GM18858 (cell line): Measurements from ENCODE around the gene ITPK1.

Experiments used
- ATAC-seq: cut with Tn5 transposase; IDR thresholded peaks from one replicate; pipeline ENCODE4 v1.9.1; 2021; ENCODE audit not compliant: unreplicated experiment

The ITPK1 gene

GRCh38 chr14:92928258-92928629, 187.5 kb downstream of the ITPK1 start:
- ATAC-seq, result no peak

GRCh38 chr14:92927349-92928257, 188.1 kb downstream of the ITPK1 start:
- no peak for ATAC-seq

DNA sequence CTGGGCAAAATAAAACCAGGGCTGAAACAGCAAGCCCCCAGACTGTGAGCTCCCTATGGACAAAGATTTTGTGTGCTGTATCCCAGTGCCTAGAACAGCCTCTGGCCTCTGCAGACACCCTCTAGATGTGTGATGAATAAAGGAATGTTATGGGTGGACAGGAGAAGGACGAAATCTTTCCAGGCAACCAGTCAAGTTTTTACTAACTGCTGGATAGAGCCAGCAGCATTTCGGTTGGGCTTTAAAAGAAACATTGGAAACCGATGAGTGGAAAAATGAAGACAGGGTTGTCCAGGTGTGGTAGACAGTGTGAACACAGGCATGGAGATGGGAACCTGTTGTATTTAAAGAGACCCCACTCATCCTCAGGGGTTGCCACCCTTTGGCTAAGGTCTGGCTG, 188.8 kb downstream of the ITPK1 start:
- no peak for ATAC-seq

DNA sequence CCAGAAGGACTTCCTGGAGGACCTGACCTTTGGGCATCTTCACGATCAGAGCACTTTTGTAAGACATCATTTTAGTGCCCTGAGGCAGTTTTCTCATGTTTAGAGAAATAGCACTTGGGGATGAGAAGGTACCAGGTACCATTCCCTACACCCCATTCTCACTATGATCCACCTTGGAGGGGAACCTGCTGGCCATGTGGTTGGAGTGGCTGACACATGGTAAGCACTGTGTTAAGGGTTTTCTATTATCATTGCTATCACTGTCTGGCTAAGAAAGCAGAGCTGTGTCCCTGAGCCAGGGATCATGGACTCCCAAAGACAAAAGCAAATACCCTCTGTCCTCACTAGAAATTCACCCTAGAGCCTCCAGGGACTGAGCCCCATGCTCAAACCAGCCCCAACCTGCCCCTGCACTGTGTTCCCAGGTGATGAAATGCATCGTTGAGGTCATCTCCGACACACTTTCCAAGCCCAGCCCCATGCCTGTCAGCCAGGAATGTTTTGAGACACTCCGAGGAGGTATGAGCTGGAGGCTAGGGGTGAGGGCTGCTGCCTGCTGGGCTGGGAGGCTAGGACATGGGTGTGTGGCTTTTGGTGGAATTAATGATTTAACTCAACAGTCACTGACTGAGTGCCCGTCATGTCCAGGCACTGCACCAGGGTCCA, 189.4 kb downstream of the ITPK1 start:
- ATAC-seq, result no peak

GRCh38 chr14:92925446-92925845, 190.3 kb downstream of the ITPK1 start:
- ATAC-seq, result no peak

DNA sequence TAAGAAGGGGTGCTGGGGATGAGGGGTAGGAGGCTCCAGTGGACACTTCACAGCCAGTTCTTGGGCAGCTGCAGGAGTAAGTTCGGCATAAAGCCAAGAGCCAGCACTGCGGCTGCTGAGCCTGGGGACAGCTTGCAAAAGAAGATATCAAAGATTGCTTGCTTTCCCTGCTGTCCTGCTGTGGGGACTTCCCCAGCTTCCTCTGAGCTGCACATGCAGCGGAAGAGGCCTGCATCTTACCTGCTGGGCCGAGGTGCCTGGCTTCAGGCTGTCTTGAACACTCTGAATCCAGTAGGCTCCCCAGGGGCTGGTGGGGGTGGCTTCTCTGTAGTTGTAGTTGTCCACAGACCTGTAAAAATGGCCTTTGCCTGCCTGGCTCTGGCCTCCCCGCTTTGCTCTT, 191.5 kb downstream of the ITPK1 start:
- ATAC-seq, result no peak

DNA sequence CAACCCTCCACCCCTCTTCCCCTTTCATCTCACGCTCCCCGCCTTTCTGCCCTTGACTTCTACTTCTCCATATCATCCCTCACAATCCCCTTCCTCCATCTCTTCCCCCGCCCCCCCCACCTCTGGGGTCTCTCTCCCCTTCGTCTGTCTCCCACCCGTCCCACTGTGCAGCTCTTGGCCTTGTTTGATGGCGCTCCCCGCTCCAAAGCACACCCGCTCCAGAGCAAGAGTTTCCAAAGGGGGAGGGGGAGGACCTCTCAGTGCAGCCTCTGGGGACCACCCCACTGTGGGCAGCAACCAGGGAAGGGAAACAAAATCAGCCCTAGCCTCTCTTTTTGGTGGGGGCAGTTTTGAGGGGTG, 192.0 kb downstream of the ITPK1 start:
- ATAC-seq, result no peak

DNA sequence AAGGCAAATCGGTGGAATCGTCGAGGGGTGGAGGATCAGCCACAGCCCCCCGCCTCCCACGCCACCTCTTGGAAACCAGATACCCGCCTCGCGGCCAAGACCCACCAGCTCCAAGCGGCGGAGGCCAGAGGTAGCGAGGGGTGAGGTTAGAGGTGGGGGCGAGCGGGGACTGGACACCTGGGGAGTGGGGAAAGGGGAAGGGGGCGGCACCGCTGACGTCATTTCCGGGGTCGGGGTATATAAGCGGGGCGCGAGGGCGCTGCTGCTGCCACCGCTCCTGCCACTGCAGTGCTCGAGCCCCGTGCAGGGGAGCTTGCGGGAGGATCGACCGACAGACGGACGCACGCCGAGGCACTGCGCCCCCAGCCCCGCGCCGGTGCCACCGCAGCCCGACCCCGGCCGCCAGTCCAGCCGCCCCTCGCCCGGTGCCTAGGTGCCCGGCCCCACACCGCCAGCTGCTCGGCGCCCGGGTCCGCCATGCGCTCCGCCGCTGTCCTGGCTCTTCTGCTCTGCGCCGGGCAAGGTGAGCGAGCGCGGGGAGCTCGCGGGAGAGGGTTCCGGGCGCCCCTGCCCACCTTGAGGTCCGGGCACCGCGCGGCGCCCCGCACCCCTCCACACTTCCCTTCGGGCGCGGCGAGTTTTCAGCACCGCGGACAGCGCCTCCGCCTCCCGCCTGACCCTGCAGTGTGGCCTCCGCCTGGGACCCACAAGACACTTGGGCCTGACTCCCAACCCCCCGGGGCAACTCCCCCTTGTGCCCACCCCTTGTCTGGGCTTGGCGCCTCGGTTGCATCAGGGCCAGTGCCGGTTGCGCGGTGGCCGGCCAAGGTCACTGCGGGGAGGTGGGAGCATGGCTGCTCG, 192.6 kb downstream of the ITPK1 start, which contains the start of gene CHGA:
Gene CHGA, plus strand, starts transcription at position 268 of the 861 bp plus-strand sequence. Its CDS starts 210 bp downstream, at position 478.
- no peak for ATAC-seq

DNA sequence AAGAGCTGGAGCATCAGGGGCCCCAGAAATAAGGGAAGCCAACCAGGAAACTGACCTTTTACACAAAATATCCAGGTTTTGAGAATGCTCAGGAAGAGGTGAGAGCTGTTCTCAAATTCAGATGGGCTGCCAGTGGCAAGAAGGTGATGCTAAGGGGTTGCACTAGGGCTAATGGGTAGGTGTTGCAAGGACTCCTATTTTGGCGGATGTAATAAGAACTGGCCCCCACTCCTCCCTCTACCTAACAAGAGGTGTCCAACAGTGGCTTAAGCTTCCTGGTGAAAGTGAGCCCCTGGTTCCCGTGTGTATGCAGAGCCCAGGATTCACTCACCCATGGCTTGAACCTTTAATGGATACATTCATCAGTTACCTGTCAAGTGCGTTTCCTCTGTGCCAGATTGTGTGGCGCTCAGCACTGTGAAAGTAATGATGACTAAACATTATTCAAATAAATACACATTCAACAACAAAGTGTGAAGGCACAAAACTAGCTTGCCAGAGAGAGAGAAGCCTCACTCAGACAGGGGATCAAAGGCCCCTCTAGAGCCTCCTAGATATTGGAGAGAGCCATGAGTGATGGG, 193.5 kb downstream of the ITPK1 start:
- no peak for ATAC-seq

DNA sequence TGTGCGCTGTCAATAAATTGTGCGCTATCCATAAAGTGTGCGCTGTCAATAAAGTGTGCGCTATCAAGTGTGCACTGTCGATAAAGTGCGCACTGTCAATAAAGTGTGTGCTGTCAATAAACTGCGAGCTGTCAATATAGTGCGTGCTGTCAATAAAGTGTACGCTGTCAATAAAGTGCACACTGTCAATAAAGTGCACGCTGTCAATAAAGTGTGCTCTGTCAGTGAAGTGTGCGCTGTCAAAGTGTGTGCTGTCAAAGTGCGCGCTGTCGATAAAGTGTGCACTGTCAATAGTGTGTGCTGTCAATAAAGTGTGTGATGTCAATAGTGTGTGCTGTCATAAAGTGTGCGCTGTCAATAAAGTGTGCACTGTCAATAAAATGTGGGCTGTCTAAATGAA, 195.7 kb downstream of the ITPK1 start:
- ATAC-seq, result no peak

GRCh38 chr14:92917956-92918355, 197.8 kb downstream of the ITPK1 start:
- no peak for ATAC-seq

DNA sequence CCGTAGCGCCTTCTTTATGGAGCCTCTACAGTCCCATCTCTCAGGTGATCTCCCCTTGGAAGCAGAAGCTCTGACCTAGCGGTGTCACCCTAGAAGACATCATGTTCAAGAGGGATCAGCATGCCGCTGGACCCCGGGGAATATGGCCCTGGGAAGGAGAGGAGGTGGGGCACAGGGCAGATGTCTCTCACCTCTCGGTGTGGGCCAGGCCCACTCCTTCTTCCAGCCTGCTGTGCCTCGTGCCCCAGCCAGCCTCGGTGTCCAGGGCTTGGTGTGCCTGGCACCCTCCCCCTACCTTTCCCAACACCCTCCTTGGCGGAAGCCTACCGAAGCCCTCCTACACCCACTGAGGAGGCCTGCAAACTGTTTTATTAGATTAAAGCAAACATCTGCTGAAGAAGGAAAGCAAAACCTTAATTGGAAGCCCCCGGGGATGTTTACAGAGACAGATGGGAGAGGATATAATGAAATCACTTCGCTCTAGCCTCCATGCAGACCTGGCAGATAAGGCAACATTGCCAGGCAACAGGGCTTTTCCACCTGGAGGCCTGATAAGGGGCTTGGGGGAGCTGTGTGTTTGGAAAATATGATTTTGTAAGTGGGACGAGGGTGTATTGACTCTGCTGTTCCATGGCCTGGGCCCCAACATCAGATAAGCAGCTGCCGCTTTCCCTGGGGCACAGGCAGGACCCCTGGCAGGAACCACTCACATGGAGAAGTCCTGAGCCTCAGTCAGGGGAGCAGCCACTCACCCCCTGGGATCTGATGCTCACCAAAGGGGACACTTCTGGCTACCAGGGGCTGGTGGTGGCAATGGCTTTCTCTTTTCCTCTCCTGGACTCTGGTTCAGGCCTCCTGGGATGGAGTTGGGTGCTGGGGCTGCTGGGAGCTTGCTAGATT, 198.4 kb downstream of the ITPK1 start:
- ATAC-seq, result no peak

GRCh38 chr14:92916201-92916600, 199.5 kb downstream of the ITPK1 start:
- no peak for ATAC-seq

DNA sequence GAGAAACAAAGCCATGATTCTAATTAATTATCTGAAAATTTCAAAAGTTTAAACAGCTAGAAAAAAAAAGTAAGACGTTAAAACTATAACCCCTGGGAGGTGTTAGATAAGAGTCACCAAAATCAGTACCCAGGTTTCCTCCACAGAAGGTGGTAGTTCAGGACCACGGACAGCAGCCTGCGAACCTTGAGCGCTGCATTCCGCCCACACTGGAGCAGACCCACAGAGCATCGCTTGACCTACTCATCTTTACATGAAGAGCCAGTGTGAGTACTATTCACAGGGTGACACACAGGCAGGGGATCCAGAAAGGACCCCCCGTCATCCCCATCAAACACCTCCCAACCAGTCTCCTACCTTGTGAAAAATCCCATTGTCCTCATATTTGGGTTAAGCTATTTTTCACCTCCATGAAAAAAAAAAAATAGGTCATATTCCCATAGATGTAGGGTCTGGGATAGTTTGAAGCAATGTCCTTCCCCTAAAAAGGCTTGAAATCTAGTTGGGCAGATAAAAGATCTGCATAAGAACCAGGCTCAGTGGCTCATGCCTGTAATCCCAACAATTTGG, 201.6 kb downstream of the ITPK1 start:
- ATAC-seq, result no peak

- no peak for ATAC-seq
These were observed 208.3 kb downstream of the ITPK1 start for GRCh38 chr14:92907316-92907911.

GRCh38 chr14:92906823-92907222, 208.9 kb downstream of the ITPK1 start:
- ATAC-seq, result no peak

DNA sequence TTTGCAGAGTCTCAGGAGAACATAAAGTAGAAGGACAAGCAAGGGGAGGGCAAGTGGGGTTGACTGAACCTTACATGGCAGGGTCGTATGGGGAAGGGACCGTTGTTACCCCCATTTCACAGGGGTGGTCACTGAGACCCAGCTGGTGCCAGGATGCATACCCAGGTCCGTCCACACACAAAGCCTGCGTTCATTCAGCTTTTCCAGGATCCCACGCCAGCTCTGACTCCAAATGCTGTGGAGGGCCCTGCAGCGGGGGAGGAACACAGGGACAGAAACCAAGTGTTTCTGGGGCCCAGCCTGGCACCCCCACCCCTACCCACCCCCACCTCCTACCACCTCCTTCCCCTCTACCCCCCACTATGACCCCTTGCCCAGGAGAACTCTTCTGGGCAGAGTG, 209.3 kb downstream of the ITPK1 start:
- no peak for ATAC-seq

GRCh38 chr14:92905667-92906066, 210.1 kb downstream of the ITPK1 start:
- no peak for ATAC-seq

- ATAC-seq, result no peak
These were observed 212.4 kb downstream of the ITPK1 start for GRCh38 chr14:92903359-92903758.
